HG02798 (cell line): ENCODE measurements around the gene ADGRG3.

Experiments used
- ATAC-seq: cut with Tn5 transposase; IDR thresholded peaks from one replicate; pipeline ENCODE4 v1.9.1; 2021; ENCODE audit warnings: mild to moderate bottlenecking; ENCODE audit not compliant: unreplicated experiment, poor library complexity

The ADGRG3 gene

GRCh38 chr16:57693550-57693949 lies 25.4 kb downstream of the ADGRG3 start:
- no peak for ATAC-seq

DNA sequence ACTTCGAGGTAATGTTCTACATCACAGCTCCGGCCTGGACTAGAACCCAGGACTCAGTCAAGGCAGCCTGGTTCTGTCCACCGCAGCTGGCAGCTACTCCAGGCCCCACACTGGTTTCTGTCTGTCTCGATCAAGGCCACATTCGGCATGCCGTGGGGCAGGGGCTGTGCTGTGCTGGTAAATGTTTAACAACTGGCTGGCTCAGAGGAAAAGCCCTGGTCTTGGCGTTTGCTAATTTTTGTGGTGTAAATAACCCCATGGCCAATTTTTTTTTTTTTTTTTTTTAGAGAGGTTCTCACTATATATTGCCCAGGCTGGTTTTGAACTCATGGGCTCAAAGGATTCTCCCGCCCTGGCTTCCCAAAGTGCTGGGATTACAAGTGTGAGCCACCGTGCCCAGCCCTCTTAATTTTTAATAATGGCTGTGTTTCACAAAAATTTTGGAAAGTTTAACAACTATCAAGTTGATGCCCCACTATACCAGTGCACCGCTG lies 26.2 kb downstream of the ADGRG3 start:
- ATAC-seq, result no peak

DNA sequence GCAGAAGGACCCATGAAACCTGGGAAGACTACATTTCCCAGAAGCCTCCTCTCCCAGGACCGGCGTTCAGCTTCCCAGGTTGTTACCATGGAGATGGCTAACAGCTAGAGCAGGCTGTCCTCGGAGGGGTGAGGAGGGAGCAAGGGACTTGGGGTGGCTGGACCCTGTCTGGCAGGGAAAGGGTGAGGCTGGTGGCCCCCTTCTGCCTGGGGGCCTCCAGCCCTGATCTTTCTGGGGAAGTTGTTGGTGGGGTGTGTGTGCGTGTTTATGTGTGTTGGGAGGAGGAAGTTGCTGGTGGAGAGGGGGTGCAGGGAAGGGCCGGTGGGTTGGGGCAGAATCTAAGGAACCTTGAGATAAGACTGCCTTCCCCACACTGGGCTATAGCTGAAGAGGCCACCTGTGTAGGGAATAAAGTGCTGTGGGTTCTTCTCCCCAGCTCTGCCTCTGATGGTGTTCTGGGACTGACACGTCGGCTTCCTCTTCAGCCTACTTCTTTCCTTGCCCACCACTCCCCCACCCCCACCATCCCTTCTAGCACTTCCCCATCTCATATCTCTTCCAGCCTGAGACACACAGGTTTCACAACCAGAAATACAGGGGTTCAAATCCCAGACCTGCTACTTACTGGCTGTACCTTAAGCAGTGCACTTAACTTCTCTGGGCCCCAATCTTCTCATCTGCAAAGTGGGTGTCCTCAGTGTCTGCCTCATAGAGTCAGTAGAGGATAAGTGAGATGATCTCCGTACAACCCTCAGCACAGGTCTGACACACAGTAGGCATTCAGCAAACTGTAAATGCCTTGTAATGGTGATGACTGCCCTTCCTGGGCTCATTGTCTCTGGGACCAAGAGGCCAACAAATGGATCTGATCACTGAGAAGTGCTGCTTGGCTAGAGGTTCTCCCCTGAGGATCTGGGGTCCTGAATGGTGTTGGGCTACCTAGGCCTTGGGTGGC lies 26.9 kb downstream of the ADGRG3 start, which contains the start of gene DRC7:
Gene DRC7, plus strand, starts transcription at position 82 of the 955 bp plus-strand sequence. CDS start 3,144 bp downstream, outside the sequence.
- peak; percentile 69 for ATAC-seq

- ATAC-seq, result no peak
Measured at GRCh38 chr16:57695680-57696069, 27.6 kb downstream of the ADGRG3 start.

- ATAC-seq, result no peak
Measured at GRCh38 chr16:57696240-57696639, 28.1 kb downstream of the ADGRG3 start.

DNA sequence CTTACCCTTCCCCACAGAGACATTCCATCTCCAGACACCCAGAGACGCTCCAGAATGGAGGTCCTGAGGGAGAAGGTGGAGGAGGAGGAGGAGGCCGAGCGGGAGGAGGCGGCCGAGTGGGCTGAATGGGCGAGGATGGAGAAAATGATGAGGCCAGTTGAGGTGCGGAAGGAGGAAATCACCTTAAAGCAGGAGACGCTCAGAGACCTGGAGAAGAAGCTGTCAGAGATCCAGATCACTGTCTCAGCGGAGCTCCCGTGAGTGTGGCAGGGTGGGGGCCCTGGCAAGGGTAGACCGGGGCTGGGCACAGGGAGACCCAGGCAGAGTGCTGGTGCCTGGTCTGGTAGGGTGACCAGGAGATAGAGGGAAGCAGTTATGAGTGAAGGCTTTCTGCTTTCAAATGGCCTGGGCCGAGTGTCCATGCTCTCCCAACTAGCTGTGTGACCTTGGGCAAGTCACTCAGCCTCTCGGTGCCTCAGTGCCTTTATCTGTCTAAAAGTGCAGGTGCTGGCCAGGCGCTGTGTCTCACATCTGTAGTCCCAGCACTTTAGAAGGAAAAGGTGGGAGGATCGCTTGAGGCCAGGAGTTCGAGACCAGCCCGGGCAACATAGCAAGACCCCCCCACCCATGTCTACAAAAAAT lies 29.9 kb downstream of the ADGRG3 start:
- no peak for ATAC-seq

DNA sequence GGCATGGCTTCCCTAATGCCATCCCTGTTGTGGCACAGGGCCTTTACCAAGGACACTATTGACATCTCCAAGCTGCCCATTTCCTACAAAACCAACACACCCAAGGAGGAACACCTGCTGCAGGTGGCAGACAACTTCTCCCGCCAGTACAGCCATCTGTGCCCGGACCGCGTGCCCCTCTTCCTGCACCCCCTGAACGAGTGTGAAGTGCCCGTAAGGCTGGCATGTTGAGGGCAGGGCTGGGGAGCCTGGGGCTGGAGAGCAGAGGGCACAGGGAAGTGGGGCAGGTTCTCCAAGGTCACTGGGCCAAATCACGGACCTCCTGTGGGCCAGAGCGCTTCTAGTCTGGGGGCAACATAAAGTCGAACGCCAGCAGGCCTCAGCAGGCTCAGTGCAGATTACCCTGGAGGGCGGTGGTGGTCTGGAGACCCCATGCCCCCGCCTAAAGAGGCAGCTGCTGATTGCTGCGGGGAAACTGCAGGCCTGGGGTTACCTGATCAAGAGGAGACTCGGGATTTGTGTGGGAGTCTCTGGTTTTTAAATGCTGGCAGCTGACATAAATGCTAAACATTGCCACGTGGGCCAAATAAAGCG lies 30.8 kb downstream of the ADGRG3 start:
- no peak for ATAC-seq

DNA sequence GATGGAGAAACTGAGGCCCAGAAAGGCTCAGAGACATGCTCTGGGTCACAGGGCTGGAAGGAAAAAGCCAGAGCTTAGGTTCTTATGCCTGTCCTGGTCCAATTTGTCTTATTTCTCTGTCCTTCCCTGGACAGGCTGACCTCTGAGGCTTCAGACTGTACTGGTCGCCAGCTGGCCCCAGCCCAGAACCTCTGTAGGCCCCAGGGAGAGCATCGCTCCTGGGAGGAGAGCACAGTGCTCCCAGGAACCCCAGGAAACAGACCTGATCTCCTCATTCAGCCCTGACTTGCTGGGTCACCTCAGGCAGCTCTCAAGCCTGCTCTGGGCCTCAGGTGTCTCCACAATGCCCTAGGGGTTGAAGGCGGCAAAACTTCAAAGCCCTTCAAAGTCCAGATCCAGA lies 31.4 kb downstream of the ADGRG3 start:
- ATAC-seq, result no peak

- ATAC-seq, result no peak
Measured at GRCh38 chr16:57699899-57700298, 31.8 kb downstream of the ADGRG3 start.

DNA sequence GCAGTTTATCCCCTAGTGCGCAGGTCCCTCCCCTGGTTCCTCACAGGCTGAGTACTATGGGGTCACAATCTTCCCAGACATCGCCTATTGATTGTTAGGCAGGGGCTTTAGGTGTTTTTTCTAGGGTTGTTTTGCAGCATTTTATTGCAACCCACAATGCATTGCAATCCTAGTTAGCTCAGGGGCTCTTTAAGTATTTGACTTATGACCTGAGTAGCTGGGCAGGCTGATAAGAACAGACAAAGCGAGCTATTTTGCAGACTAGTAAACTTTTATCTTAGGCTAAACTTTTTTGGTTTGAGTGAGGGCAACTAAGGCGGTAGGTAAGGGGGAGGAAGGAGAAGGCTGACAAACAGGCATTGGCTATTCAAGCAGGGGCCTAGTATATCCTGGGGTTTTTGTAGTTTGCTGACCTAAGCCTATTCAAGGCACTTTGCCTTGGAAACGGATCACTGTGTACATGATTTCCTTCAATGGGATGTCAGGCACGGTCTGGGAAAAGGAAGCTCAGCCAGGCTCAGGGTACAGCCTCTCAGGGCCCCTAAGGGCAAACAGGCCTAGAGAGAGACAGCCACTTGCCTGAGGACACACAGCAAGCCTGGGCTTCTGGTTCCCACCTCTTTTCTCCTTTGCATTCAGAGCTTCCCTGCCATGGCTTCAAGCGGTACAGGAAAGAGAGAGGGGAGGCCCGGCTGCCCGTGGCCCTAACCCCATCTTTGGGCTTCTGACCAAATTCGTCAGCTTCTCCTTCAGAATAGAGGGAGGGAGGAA lies 32.9 kb downstream of the ADGRG3 start:
- ATAC-seq, result no peak

DNA sequence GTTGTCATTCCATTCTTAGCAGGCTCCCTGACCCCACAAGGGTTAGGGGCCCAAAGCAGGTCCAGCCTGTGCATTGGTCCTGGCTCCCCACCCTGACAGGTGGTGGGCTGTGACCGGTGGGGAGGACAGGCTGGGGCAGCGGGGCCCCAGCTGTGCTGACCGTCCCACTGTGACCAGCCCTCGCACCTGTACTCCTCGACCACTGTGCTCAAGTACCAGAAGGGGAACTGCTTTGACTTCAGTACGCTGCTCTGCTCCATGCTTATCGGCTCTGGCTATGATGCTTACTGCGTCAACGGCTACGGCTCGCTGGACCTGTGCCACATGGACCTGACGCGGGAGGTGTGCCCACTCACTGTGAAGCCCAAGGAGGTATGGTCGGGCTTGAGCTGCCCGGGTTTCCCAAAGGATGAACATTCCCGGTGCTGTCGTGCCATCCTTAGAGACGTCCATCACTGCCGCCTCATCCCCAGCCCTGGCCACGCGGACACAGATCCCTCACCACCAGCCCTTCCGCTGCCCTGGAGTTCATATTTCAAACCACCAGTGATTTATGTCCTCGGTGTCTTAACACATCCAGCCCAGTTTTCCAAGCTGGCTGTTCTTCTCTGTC lies 33.8 kb downstream of the ADGRG3 start:
- ATAC-seq, result no peak

DNA sequence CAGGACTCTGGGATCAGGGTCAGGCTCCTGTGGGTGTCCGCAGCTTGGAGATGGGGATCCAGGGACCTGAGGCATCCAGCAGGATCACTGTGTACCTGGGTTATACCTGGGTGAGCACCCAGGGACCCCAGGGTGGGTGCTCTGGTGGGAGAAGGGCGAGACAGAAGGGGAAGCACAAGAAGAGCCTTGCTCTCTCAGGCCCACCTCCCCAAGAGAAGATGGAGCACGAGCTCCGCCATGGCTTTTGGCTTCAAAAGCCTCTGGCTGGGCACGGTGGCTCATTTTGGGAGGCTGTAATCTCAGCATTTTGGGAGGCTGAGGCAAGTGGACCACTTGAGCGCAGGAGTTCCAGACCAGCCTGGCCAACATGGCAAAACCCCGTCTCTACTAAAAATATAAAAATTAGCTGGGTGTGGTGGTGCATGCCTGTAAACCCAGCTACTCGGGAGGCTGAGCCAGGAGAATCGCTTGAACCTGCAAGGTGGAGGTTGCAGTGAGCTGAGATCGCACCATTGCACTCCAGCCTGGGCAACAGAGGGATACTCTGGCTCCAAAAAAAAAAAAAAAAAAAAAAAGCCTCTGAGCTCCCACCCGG lies 35.4 kb downstream of the ADGRG3 start:
- ATAC-seq, result no peak

GRCh38 chr16:57704011-57704904 lies 36.2 kb downstream of the ADGRG3 start:
- ATAC-seq, result no peak

DNA sequence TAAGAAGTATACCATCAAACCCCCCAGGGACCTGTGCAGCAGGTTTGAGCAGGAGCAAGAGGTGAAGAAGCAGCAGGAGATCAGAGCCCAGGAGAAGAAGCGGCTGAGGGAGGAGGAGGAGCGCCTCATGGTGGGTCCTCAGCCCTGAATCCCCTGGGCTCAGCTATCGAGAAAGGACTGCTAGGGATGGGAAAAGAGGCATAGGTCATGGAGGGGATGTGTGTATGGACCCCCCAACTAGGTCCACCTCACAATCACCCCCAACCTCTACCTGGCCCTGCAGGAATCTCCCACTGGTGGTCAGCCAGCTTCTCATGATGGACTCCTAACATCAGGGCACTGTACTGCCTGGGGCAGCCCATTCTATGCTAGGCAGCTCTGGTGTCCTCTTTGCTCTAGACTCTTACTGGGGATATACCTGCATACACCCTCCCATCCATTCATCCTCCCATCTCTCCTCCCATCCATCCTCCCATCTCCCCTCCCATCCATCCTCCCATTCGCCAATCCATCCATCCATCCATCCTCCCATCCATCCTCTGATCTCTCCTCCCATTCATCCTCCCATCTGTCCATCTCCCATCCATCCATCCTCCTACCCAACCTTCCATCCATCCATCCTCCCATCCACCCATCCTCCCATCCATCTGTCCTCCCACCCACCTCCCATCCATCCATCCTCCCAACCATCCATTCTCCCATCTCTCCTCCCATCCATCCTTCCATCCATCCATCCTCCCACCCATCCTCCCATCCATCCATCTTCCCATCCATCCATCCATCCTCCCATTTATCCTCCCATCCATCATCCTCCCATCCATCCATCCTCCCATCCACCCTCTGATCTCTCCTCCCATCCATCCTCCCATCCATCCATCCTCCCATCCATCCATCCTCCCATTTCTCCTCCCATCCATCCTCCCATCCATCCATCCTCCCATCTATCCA lies 37.1 kb downstream of the ADGRG3 start:
- no peak for ATAC-seq

DNA sequence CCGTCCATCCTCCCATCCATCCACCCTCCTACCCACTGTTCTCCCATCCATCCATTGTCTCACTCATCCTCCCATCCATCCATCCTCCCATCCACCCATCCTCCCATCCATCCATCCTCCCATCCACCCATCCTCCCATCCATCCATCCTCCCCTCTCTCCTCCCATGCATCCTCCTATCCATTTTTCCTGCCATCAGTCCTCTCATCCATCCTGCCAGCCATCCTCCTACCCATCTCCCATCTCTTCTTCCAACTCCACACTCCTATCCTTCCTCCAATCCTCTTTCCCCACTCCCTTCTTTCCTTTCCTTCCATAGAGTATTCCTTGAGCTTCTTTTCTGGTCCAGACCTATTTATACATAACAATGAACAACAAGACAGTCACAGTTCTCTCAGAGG lies 38.6 kb downstream of the ADGRG3 start:
- ATAC-seq, result no peak

GRCh38 chr16:57707331-57707730 lies 39.2 kb downstream of the ADGRG3 start:
- no peak for ATAC-seq

DNA sequence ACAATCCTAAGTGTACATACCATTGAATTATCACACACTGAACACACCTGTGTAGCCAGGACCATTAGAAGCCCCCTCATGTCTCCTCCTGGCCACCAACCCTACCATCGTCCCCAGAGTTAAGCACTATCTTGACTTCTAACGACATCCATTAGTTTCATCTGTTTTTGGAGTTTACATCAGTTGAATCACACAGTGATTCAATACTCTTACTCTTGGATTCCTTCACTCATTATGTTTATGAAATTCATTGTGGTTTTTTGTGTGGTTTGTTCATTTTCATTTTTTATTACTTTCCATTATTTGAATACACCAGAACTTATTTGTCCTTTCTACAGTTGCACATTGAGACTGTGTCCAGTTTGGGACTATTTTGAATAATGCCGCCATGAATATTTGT lies 40.1 kb downstream of the ADGRG3 start:
- no peak for ATAC-seq
